Hematopoietic multipotent progenitor cell treated with erythropoietin and hydrocortisone succinate and interleukin-3 and kit ligand, for 6 days (in vitro differentiated cells): Measurements from ENCODE around the gene ANTXRL.
"Not testable (repeated sequence)": the region's sequence is repeated elsewhere in the genome, so short reads cannot be mapped to it uniquely, and the experiment has no call there.

Source experiments
- DNase-seq: peaks from one replicate; pipeline ENCODE4 v3.0.0-alpha.2; 2015

The ANTXRL gene

DNA sequence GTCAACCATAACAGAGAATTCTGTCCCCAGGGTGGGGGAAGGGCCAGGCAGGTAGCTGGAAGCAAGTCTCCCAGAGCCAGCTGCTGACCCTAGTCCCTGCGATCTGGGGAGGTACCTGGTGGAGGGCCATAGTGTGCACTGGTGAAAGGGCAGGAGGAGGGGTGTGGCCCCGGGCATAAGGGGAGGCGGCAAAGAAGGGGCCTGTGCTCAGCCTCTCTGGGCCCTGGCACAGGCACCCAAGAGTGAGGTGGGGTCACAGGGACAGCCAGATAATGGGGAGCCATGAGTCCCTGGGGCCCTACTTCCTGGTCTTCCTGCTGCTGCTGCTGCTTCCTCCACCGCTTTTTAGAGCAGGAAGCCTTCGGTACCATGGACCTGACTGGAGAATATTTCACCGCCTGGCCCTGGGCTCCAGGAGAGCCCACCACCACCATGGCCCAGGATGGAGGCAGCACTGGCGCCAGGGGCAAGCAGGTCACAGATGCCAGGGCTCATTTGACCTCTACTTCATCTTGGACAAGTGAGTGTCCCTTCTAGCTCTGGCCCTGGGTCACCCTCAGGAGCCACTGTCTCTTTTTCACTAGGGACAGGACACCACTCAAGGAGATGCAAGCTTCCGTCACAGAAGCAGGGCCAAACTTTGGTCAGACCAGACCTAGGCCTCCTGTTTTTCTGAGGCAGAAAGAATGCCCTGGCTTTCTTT is at the start of gene ANTXRL:
ANTXRL (plus strand) TSS at position 7 of the 703 bp plus-strand sequence; CDS start at position 273, 266 bp downstream.
- DNase-seq, result no peak

DNA sequence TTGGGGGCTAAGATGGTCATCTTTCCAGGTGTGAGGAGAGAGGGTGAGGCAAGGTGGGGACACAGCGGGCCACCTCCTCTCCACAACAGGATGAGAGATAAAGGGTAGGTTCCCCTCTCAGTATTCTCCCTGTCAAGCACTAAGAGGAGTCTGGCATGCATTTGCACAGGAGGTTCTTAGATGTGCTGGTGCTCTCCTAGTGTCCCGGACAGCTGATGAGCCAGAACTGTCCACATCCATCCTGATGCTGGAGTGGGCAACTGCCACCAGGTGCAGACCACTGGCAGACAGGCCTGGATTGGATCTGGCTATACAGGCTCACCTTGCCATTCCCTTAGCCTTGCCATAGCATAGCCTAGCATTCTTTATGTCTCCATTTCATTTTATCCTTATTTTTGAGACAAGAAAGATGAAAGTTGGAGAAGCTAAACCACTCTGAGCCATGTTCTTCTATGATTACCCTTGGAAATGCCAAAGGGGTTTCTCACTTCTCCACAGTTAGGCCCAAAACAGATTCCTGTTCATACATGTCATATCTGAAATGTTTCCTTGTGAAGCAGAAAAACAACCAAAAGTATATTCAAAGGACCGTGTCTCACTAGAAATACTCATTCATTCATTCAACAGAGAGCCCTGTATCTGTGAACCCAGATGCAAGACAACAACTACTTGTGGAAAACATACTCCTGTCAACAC is 48.8 kb upstream of the ANTXRL start:
- no peak for DNase-seq

DNA sequence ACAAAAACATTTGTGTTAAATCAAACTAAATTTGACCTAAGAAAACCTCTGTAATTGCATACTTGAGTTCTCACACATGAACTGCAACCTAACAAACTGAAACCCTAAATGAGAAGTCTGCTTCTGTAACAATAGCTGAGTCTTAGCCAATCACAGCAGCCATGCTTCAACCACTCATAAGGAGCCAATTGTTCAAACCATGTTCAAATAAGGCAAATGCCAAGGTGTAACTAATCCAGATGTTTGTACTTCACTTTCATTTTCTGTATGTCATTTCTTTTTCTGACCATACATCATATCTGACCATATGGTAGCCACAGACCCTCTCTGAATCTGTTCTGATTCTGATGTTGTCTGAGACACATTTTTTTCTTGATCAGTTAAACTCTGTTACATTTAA is 47.5 kb upstream of the ANTXRL start:
- no peak for DNase-seq

DNA sequence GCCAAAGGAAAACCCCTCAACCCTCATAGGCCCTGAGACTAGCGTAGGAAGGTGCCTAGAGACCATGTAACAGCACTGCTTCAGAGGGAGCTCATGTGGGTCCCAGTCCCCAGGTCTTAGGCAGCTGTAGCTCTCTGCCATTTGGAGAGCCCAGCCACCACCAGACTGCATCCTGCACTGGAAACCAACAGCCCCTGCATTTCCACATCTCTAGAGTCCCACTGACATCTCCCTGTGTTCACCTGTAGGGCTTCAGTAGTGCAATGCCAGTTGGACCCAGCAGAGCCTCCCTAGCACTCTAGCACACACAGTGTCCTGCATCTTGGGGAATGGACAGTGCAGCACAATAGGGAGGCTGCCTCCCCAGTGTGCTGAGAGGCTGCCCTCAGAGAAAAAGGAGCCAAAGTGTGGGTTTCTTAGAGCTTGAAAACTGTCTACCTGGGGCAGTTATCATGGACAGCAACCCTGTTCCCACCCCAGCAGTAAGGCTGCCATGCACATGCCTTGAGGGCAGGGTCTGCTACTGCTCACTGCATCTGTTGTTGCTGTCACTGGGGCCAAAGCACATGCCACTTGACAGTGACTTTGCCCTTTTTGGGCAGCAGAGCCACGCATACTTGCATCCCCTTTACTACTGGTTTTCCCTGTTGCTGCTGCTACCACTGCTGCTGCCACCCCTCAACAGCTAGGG is 46.7 kb upstream of the ANTXRL start:
- no peak for DNase-seq

DNA sequence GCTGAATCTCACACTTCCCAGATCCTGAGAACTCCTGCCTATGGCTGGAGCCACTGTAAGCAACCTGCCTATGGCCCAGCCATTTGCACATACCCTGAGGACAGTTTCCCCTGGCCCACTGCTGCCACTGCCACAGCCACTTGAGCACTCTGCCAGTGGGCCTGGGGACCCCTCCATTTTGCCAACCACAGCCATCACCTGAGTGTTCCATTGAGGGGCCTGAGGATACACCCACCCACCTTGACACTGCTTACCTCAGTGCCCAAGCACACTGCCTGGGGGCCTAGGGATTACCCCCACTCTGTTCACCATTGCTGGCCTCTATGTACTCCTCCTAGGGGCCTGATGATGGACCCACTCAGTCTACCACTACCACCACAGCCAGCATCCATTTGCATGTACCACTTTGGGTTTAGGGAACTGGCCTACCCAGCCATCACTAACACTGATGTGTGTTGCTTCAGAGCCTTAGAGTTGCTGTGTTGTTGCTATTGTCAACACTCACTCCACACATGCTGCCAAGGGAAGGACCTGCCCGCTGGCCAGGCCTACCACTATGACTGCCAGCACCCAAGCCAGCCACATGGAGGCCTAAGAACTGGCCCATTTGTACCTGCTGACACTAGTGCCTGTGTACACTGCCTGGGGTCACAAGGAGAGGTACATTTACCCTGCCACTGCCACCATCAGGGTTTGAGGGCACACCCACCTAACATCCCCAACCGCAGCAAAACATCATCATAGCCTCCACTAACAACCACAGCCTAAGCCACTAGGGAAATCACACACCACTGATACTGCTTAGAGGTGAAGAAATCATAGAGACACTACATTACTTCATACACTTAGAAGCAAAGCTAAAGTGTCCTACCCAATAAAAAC is 45.9 kb upstream of the ANTXRL start:
- DNase-seq, result no peak

DNA sequence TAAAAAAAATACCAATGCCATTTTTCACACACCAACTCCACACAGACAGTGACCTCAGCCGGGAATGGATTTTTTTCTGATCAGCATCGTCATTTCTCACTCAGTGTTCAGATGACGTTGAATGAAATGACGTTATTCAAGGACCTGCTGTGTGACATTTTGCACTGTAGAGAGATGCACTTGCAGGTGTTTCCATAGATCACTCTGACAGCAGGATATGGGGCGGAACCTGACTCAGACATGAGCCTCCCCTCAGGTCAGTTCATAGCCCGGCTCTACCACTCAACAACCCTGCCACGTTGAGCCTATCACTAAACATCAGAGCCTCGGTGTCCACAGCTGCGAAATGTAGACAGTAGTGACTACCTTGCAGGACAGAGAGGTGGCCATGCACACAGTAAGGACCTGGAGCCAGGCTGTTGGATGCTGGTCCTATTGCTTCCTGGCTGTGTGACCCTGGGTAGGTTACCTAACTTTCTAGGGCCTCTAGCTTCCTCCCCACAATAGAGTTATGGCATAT is 41.4 kb upstream of the ANTXRL start:
- no peak for DNase-seq

DNA sequence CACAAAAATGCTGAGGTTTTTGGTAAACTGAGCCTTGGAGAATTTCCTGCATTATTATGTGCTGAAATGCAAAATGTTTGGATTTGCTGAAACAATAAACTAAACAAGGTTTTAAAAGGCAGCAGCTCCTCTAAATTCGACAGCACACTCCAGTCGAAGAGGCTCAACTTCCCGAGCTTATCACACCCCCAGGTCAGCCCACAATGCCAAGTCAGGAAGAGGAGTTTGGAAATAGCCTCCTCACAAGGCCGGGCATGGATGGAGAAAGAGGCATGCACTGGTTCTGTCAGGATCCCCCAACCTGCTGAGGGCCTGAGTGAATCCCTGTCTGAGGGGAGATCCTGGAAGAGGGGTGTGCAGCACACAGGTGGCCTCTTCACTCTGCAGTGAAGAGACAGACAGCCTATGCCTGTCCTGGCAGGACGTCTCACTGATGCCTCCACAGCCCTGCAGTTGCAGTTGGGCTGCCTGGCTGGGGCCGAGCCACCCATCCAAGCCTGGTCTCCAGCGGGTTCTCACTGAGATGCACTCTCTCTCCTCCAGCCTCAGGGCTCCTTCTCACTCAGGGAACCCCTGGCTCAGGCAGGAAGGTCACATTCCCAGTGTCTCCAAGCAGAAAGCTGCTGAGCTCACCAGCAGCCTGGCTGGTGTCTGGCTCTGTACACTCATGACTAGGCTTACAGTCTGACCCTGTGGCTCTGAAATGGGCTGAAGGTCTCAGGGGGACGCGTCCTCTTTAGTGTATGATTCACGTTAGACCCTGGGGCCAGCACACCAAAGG is 40.2 kb upstream of the ANTXRL start:
- not testable (repeated sequence) for DNase-seq

DNA sequence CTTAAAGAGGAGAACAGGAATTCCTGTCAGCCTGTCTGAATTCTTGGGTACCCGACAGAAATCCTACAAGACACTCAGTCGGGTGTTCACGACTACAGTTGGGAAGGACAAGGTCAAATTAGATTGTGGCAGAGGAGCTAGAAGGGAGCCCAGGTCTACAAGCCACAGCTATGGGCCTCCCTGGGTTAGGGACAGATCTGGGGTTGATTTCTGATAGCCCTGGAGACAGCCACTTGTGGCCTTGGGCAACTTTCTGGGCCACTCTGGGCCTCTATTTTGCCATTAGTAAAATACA is 39.7 kb upstream of the ANTXRL start:
- no peak for DNase-seq

DNA sequence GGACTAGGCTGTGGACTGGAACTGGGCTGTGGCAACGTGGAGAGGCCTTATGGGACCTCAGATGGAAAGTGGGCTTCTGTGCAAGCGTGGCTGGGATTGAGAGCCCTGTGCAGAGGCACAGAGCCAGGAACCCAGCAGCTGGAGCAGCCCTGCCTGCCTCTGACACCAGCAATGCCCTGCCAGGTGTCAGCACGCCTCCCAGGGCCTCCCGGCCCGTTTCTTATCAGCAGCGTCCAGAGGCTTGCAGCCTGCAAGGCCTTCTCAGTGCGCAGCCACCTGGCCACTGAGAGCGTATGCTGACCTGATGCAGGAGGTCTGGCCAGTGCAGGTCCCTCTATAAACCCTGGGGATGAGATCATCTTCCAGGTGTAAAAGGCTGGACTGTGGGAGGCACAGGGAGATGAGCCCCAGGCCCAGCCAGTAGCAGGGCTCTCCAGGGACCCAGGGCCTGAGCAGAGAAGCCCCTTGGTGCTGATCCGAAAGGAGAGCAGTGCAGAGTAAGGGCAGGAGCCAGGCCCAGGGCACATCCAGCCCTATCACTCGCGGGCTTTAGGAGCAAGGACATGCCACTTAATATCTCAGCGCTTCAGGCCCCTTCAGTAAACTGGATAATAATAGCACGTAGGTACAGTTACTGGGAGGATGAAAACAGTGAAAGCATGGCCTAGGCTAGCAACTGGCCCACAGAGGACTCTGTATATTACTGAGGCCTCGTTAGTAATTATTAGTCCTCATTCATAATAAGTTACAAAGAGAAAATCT is 38.8 kb upstream of the ANTXRL start:
- DNase-seq, result no peak

DNA sequence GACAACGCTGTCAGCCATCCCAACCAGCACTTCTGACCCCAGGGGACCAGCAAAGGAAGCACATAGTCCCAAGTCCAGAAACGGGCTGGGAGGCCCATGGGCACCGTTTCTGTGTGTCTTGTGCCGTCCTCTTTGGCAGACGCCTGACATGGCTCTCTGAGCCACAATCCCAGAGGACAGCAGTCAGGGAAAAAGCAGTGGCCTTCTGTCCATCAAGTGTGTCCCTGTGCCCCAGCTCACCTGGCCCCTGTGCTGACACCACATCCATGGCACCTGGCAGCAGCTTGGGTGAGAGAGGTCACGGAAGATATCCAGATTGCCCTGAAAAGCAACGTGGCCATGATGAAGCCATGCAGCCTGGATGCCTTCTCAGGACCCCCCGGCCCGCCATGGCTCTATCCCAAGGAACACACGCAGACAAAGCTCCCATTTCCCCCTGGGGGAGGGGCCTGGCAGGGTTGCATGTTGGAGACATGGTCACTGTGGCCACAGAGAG is 38.1 kb upstream of the ANTXRL start:
- no peak for DNase-seq

DNA sequence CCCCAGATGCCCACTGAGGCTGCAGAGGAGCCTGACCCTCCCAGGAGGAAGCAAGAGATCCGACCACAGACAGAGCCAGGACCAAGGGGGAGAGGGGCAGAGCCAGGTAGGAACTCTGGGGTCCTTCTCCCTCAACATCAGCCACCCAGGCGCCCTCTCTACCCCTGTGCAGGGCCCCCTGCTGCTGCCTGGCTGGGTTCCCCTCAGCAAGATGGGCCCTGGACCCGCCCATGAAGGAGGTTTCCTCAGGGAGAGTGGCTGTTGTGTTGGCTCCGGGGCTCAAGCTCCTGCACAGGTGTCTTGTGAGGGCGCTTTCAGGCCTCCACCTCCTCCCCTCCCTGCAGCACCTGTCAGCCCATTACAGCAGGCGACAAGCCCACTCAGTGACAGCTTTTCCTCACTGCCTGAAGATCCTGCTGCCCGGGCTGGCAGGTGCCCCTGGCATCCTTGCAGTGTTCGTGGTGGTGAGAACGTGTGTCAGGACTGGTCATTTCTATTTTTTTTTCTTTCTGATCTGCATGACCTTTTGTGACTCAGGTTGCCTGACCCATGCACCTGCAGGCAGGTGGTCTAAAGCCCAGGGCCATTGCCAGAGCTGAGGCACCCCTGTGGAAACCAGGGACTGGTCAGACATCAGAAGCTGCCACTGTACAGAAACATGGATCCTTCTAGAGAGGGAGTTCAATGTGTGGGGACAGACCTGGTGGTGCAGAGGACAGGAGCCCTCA is 37.0 kb upstream of the ANTXRL start:
- not testable (repeated sequence) for DNase-seq

DNA sequence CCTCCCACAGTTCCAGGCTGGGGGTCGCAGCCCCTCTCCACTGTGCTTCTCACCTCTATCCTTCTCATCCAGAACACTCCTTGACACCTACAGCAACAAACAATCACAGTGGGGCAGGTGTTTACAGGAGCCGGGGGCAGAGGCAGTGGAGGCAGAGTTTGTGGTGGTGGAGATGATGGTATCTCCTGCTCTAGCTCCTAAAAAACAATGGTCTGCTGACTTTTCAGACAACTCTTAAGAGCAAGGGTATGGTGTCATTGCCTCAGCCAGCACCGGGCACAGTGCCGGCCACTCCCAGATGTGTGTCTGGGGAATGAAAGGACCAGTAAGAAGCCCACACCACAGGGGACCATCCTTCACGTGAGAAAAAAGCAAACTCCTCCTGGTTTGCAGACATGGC is 36.3 kb upstream of the ANTXRL start:
- no peak for DNase-seq

DNA sequence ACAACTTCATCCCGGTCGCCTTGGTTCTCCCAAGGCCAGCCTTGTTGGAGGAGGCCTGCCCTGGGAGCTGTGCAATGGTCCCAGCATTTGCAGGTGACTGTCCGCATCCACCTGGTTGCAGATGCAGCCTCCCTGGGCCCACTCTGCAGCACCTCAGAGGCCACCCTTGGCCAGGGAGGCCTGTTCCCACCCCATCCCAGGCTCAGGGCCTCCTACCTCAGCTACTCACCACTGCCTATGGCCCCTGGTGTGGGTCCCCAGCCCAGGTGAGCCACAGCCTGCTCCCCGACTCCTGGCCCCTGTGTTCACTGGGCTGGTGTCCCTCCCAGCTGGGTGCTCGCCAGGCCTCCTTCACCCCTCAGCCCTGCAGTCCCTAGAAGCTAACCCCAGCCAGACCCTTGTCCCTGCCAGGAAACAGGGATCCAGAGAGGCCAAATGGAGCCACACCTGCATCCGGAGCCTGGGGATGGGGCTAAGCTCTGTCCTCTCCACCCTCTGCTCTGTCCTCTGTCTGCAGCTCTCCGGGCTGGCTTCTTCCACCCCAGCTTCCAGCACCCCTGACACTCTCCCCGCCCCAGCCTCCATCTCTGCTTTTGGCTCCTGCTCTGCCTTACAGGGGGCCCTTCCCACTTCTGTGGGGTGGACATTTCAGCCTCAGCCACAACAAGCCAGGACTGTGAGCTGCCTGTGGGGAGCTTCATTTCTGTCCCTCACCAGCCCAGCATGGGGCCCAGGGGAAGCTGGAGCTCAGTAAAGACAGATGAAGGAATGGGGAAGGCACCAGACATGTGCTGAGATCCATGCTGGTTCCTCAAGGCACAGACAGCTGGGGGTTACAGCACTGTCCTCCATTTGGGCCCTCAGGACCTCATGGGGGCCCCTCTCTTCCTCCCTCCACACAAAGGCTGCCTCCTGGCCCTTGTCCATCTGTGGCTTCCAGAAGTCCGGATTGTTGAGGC is 35.6 kb upstream of the ANTXRL start:
- no peak for DNase-seq

DNA sequence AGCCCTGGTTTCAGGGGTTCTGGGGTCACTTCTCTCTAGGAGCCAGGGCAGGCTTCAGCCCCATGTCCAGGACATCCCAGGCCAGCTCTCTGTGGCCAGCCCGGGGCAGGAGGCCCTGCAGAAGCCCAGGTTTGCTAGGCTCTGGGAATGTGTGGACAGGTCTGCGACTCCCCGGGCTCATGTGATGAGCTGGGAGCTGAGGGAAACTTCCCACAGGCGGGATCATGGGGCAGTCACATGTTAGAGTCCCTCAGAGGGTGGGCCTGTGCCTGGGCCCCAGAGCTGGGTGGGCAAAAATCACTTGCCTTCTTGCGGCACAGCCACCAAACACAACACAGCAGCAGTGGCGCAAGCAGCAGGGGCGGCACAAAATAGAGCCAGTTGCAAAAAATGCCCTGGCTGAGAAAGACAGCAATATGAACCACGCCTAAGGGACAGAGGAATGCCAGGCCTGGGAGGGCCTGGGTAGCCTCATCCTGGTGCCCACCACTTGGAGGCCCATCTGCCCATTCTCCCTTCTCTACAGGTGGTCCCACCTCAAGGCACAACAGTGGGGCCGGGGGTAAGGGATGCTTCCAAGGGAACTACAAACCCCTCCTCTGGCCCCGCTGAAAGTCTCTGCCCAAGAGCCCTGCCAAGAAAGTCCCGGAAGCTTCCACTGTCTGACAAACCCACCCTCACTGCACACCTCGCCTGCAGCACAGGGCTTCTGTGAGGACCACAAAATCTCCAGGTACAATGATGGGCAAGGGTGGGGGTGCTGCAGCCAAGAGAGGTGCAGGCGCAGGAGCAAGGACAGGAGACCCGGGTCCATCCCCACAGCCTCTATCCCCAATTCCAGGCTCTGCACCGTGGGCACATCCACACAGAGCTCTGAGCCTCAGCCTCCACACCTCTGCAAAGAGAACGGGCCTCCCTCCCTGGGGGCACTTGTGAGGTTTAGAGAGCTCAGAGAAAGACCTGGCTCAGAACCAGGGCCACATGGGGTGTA is 34.6 kb upstream of the ANTXRL start:
- no peak for DNase-seq

DNA sequence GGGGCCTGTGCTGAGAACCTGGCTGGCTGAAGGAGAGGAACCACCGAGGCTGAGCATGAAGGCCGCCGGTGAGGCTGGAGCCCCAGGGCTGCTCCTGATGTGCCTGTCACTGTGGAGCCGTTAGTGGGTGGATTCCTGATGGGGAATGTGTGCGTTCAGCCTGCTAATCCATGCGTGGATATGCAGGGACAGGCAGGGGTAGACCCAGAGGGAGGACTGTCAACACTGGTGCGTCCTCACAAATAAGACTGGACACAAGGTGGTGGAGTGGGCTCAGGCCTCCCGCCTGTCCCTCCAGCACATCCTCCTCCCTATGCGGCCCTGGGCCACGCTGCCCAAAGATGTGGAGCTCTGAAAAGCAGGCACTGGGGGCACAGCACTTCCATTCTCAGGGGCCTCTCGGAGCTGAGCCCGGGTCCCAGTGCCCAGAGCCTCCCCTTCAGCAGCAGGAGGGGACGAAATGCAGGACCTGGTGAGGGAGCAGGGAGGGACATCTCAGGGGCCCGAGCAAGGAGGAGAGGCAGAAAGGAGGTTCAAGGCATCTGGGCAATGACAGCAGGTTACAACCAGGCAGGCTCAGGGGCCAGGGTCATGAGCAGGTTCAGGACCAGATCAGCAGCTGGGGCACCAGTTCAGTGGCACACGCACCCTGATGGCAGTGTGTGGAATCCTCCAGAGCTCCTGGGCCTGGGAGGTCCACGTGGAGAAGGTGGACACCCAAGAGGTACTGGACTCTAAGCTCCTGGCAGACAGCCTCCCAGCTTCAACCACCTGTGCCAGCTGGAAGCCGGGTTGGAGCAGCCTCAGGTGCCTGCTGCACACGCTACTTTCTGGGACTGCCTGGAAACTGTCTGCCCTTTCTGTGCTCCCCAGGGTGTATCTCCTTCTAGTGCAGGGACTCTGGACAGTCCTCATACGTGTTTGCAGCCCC is 33.5 kb upstream of the ANTXRL start:
- no peak for DNase-seq

DNA sequence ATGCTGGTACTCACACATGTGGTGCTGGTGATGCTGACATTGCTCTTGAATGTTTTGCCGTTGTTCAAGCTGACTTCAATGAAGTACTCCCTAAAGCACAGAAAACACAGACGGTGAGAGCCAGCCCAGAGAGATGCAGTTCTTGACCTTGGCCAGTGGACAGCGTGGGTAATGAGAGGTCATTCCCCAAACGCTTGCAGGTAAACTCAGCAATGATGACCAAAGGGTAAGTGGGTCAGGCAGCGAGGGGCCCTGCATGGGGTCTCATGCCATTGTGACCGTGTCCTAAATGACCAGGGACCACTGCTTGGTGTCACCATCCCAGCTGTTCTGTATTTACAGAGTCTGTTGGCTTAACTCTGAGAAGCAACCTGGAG is 32.8 kb upstream of the ANTXRL start:
- no peak for DNase-seq

DNA sequence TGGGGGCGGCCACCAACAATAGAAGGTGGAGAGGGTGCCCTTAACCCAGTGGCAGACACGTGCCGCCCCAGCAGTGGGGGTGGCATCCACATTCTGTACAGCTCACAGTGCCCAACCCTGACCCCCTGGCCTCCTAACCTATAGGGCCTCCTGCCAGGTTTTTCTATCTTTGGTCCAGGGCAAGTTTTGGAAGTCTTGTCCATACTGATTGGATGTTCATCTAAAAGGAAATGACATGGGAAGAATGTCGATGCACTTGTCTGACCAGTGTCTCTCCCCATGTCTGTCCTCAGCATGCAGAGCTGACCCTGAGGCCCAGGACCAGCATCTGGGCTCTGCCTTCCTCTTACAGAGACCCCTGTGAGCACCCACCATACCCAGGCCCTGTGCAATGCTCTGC is 32.3 kb upstream of the ANTXRL start:
- DNase-seq, result no peak
